GM23248 (cell line): ENCODE data around the gene TBC1D22A. TPM values are rescaled to one million over a fixed set of nuclear protein-coding genes. Genes with fewer than 3 reads are reported as not detected.

ENCODE experiments used
- DNase-seq: peaks from one replicate; pipeline ENCODE4 v3.0.0-alpha.2; 2015
- H2AFZ ChIP-seq: fragments of 200-600 bp; sonication (generic); 2 replicates; pipeline ENCODE4 v1.6.1; 2016; ENCODE audit warnings: antibody characterized with exemption
- H3F3A ChIP-seq: fragments of 200-600 bp; sonication (generic); 2 replicates; pipeline ENCODE4 v1.6.1; 2016; ENCODE audit warnings: mild to moderate bottlenecking, antibody characterized with exemption, mixed run types; ENCODE audit not compliant: insufficient read depth
- H3K27ac ChIP-seq: fragments of 200-600 bp; sonication (generic); 2 replicates; pipeline ENCODE4 v1.5.1; 2016; ENCODE audit warnings: mild to moderate bottlenecking
- H3K27me3 ChIP-seq: fragments of 200-600 bp; sonication (generic); replicated peaks from 2 replicates; pipeline ENCODE4 v1.6.1; 2016; ENCODE audit warnings: mild to moderate bottlenecking; ENCODE audit not compliant: insufficient read depth
- H3K36me3 ChIP-seq: fragments of 200-600 bp; sonication (generic); 2 replicates; pipeline ENCODE4 v1.6.1; 2016; ENCODE audit warnings: low read depth, mild to moderate bottlenecking
- H3K4me1 ChIP-seq: fragments of 200-600 bp; sonication (generic); 2 replicates; pipeline ENCODE4 v1.6.1; 2016; ENCODE audit warnings: mild to moderate bottlenecking; ENCODE audit not compliant: insufficient read depth
- H3K4me2 ChIP-seq: fragments of 200-600 bp; sonication (generic); one replicate; pipeline ENCODE4 v1.6.1; 2016; ENCODE audit warnings: mild to moderate bottlenecking; ENCODE audit not compliant: unreplicated experiment
- H3K4me3 ChIP-seq: fragments of 200-600 bp; sonication (generic); 2 replicates; pipeline ENCODE4 v1.5.1; 2016; ENCODE audit warnings: mild to moderate bottlenecking
- H3K79me2 ChIP-seq: fragments of 200-600 bp; sonication (generic); 2 replicates; pipeline ENCODE4 v1.6.1; 2016; ENCODE audit warnings: mild to moderate bottlenecking; ENCODE audit not compliant: insufficient read depth
- H3K9ac ChIP-seq: fragments of 200-600 bp; sonication (generic); 2 replicates; pipeline ENCODE4 v1.6.1; 2016; ENCODE audit warnings: mild to moderate bottlenecking
- H3K9me2 ChIP-seq: fragments of 200-600 bp; sonication (generic); 2 replicates; pipeline ENCODE4 v1.6.1; 2016; ENCODE audit warnings: mixed run types, mild to moderate bottlenecking, moderate library complexity; ENCODE audit not compliant: insufficient read depth
- H3K9me3 ChIP-seq: fragments of 200-600 bp; sonication (generic); one replicate; pipeline ENCODE4 v1.6.1; 2017; ENCODE audit warnings: low read depth
- H4K20me1 ChIP-seq: fragments of 200-600 bp; sonication (generic); 2 replicates; pipeline ENCODE4 v1.6.0; 2016; ENCODE audit not compliant: insufficient read depth
- EZH2 ChIP-seq: fragments of 200-600 bp; sonication (generic); IDR thresholded peaks from 2 replicates; pipeline ENCODE4 v1.6.1; 2018; ENCODE audit warnings: antibody characterized with exemption, mild to moderate bottlenecking; ENCODE audit not compliant: insufficient read depth, poor library complexity, severe bottlenecking
- EZH2phosphoT487 ChIP-seq: fragments of 200-600 bp; sonication (generic); IDR thresholded peaks from 2 replicates; pipeline ENCODE4 v1.6.1; 2018; ENCODE audit warnings: antibody characterized with exemption, moderate library complexity, mild to moderate bottlenecking, low read depth; ENCODE audit not compliant: insufficient read depth
- WGBS, 2 experiments: methylation state at CpG; one replicate each; pipeline ENCODE4 v1.1.6; 2015 to 2017; ENCODE audit warnings: low lambda C conversion rate in 2 of 2, low coverage in 1 of 2; ENCODE audit errors: missing lambda C conversion rate in 2 of 2; 5-methylcytosine and 5-hydroxymethylcytosine counted together
- in situ Hi-C: fragments of 300-500 bp; cut with MboI; formaldehyde crosslinking; loops from 2 replicates; pipeline ENCODE4 v1.15.0; 2020
- polyA plus RNA-seq: library from polyadenylated mRNA; unstranded; fragments of >200 nt; fragmentation: Nextera tagmentation; extraction: Ambion mirVana; gene quantifications from 2 replicates; pipeline ENCODE4 v1.2.1, GENCODE V29; 2016
- total RNA-seq: library from RNA; depleted of rRNA; stranded (reverse); fragments of >200 nt; shearing (Covaris generic); gene quantifications from 2 replicates; pipeline ENCODE4 v1.2.3, GENCODE V29; 2014

The TBC1D22A gene
- total and polyA plus RNA-seq, 2 experiments from 2014 or later: 12.3 to 16.9 TPM

- no peaks in the 10 kb centered on the region for H3K9me2 ChIP-seq
- H3K4me1 ChIP-seq: no peaks in the 10 kb centered on the region
- H3K4me2 ChIP-seq: no peak overlapping the region
- no peak overlapping the region for H3K9ac ChIP-seq
- H2AFZ ChIP-seq: no peak overlapping the region
- 94% methylated on average over 12 of the region's 12 CpGs for WGBS, 2 experiments
- no peaks in the 10 kb centered on the region for H3F3A ChIP-seq
- no peaks in the 10 kb centered on the region for H3K27me3 ChIP-seq
- in situ Hi-C loops: no loop called here
- no peak for TF ChIP-seq EZH2phosphoT487
- TF ChIP-seq EZH2: no peak
- H3K79me2 ChIP-seq: no peaks in the 10 kb centered on the region
- peak; percentile 12 for DNase-seq
- no peaks in the 10 kb centered on the region for H3K36me3 ChIP-seq
- H3K4me3 ChIP-seq: no peak overlapping the region
- H3K9me3 ChIP-seq: no peaks in the 10 kb centered on the region
- no peaks in the 10 kb centered on the region for H4K20me1 ChIP-seq
- H3K27ac ChIP-seq: no peak overlapping the region
Observed at GRCh38 chr22:47053726-47054141, 291.3 kb downstream of the TBC1D22A start.

- H3K79me2 ChIP-seq: no peaks in the 10 kb centered on the region
- no peaks in the 10 kb centered on the region for H3K36me3 ChIP-seq
- no peak for DNase-seq
- H4K20me1 ChIP-seq: no peaks in the 10 kb centered on the region
- no peak overlapping the region for H3K4me2 ChIP-seq
- H3K27me3 ChIP-seq: no peaks in the 10 kb centered on the region
- H3K27ac ChIP-seq: no peak overlapping the region
- no peak overlapping the region for H2AFZ ChIP-seq
- TF ChIP-seq EZH2 (no peak), EZH2phosphoT487 (no peak)
- H3K9ac ChIP-seq: no peak overlapping the region
- no peaks in the 10 kb centered on the region for H3K9me2 ChIP-seq
- 93 to 98% methylated on average over 28 of the region's 28 CpGs for WGBS, 2 experiments
- in situ Hi-C loops: no loop called here
- H3F3A ChIP-seq: no peaks in the 10 kb centered on the region
- no peak overlapping the region for H3K4me3 ChIP-seq
- H3K4me1 ChIP-seq: no peaks in the 10 kb centered on the region
- no peaks in the 10 kb centered on the region for H3K9me3 ChIP-seq
Observed at GRCh38 chr22:47054231-47055072, 292.0 kb downstream of the TBC1D22A start.

GRCh38 chr22:47055073-47055355, 292.6 kb downstream of the TBC1D22A start:
- H3K4me2 ChIP-seq: no peak overlapping the region
- no peaks in the 10 kb centered on the region for H3K27me3 ChIP-seq
- H3K9ac ChIP-seq: no peak overlapping the region
- H3K79me2 ChIP-seq: no peaks in the 10 kb centered on the region
- WGBS, 2 experiments: 98 to 100% methylated on average over 5 of the region's 5 CpGs
- H4K20me1 ChIP-seq: no peaks in the 10 kb centered on the region
- in situ Hi-C loops: no loop called here
- H3K4me3 ChIP-seq: no peak overlapping the region
- no peak for TF ChIP-seq EZH2phosphoT487
- no peak for TF ChIP-seq EZH2
- H3F3A ChIP-seq: no peaks in the 10 kb centered on the region
- no peak for DNase-seq
- no peaks in the 10 kb centered on the region for H3K4me1 ChIP-seq
- no peaks in the 10 kb centered on the region for H3K9me3 ChIP-seq
- no peak overlapping the region for H3K27ac ChIP-seq
- H3K36me3 ChIP-seq: no peaks in the 10 kb centered on the region
- H3K9me2 ChIP-seq: no peaks in the 10 kb centered on the region
- H2AFZ ChIP-seq: no peak overlapping the region

- H3K9me2 ChIP-seq: no peaks in the 10 kb centered on the region
- in situ Hi-C loops: no loop called here
- 98% methylated on average over 4 of the region's 4 CpGs for WGBS, 2 experiments
Observed at GRCh38 chr22:47055461-47055860, 293.0 kb downstream of the TBC1D22A start.

More at GRCh38 chr22:47055461-47055860, 293.0 kb downstream of the TBC1D22A start:
- no peak overlapping the region for H3K4me3 ChIP-seq
- no peak overlapping the region for H3K9ac ChIP-seq
- TF ChIP-seq EZH2phosphoT487: no peak
- no peak for TF ChIP-seq EZH2
- no peaks in the 10 kb centered on the region for H3K27me3 ChIP-seq
- no peaks in the 10 kb centered on the region for H3K36me3 ChIP-seq
- H3K4me1 ChIP-seq: no peaks in the 10 kb centered on the region
- H2AFZ ChIP-seq: no peak overlapping the region
- DNase-seq: no peak
- H4K20me1 ChIP-seq: no peaks in the 10 kb centered on the region
- H3F3A ChIP-seq: no peaks in the 10 kb centered on the region
- no peaks in the 10 kb centered on the region for H3K9me3 ChIP-seq
- no peaks in the 10 kb centered on the region for H3K79me2 ChIP-seq
- H3K4me2 ChIP-seq: no peak overlapping the region
- no peak overlapping the region for H3K27ac ChIP-seq
